ENCODE data around the gene ST3GAL3. TPM values are rescaled to one million over a fixed set of nuclear protein-coding genes. Genes with fewer than 3 reads are reported as not detected.
A peak's percentile ranks its signal among the peaks of the same experiment; 100 is the strongest.

The ST3GAL3 gene
- total and polyA plus RNA-seq, 2 donors (not counting 1 experiment from before 2014, with no cell fraction given): 13.7 to 16.3 TPM

GRCh38 chr1:43847290-43847689 lies 140.0 kb downstream of the ST3GAL3 start:
- no peak overlapping the region for H3K9ac ChIP-seq (ENCODE audit: insufficient read depth, low read length)
- no peak overlapping the region for H3K27ac ChIP-seq (ENCODE audit: insufficient read depth, low read length)
- no peaks in the 10 kb centered on the region for H3K79me2 ChIP-seq (ENCODE audit: control insufficient read depth, insufficient read depth, low read length)
- H2AFZ ChIP-seq (ENCODE audit: low read length): no peak overlapping the region
- no peaks in the 10 kb centered on the region for H4K20me1 ChIP-seq (ENCODE audit: control insufficient read depth, extremely low read depth, insufficient read depth, low read length)
- H3K4me3 ChIP-seq (replicated peaks in 1 of 4; ENCODE audit: control extremely low read depth in 1 of 4, insufficient read depth in 1 of 4, low read depth in 3 of 4, low read length in 4 of 4): no peak overlapping the region
- no peak for TF ChIP-seq EZH2 (IDR thresholded peaks at IDR 0.05; ENCODE audit: low read length, missing control alignments)
- TF ChIP-seq, protein P1, sequence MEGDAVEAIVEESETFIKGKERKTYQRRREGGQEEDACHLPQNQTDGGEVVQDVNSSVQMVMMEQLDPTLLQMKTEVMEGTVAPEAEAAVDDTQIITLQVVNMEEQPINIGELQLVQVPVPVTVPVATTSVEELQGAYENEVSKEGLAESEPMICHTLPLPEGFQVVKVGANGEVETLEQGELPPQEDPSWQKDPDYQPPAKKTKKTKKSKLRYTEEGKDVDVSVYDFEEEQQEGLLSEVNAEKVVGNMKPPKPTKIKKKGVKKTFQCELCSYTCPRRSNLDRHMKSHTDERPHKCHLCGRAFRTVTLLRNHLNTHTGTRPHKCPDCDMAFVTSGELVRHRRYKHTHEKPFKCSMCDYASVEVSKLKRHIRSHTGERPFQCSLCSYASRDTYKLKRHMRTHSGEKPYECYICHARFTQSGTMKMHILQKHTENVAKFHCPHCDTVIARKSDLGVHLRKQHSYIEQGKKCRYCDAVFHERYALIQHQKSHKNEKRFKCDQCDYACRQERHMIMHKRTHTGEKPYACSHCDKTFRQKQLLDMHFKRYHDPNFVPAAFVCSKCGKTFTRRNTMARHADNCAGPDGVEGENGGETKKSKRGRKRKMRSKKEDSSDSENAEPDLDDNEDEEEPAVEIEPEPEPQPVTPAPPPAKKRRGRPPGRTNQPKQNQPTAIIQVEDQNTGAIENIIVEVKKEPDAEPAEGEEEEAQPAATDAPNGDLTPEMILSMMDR (conservative IDR thresholded peaks at IDR 0.05 in 1 of 2, IDR thresholded peaks at IDR 0.05 in 1 of 2; ENCODE audit: low read depth in 1 of 2, low read length in 2 of 2): no peak
- no peaks in the 10 kb centered on the region for H3K27me3 ChIP-seq (ENCODE audit: control insufficient read depth, insufficient read depth, low read length)
- no peaks in the 10 kb centered on the region for H3K4me1 ChIP-seq (ENCODE audit: control insufficient read depth, extremely low read depth, insufficient read depth, low read length)
- H3K4me2 ChIP-seq (ENCODE audit: extremely low read depth, insufficient read depth, low read length): no peak overlapping the region
- no peaks in the 10 kb centered on the region for H3K9me3 ChIP-seq (ENCODE audit: control insufficient read depth, insufficient read depth, low read depth, low read length)
- DNase-seq (ENCODE audit: low read depth in 2 of 2): peak in 1 of 2 donors; percentile 15
- no peaks in the 10 kb centered on the region for H3K36me3 ChIP-seq (ENCODE audit: control insufficient read depth, insufficient read depth, low read length)

DNA sequence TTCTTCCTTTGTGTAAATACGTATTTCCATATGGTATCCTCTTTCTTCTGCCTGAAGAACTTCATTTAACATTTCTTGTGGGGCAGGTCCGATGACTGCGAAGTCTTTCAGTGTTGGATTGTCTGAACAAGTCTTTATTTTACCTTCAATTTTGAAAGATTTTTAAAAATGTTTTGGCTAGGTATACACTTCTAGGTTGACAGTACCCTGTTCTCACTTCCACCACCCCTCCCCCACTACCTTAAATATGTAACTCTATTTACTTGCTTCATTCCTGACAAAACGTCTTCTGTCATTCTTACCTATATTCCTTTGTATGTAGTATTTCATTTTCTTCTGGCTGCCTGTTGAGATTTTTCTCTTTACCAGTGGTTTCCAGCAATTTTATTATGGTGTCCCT lies 140.5 kb downstream of the ST3GAL3 start:
- Histone ChIP-seq H3K36me3 (ENCODE audit: control insufficient read depth, insufficient read depth, low read length) (no peaks in the 10 kb centered on the region), H3K4me1 (ENCODE audit: control insufficient read depth, extremely low read depth, insufficient read depth, low read length) (peaks cover under 1% of the 10 kb centered on the region), H4K20me1 (ENCODE audit: control insufficient read depth, extremely low read depth, insufficient read depth, low read length) (no peaks in the 10 kb centered on the region), H3K79me2 (ENCODE audit: control insufficient read depth, insufficient read depth, low read length) (no peaks in the 10 kb centered on the region), H2AFZ (ENCODE audit: low read length) (no peak overlapping the region), H3K9ac (ENCODE audit: insufficient read depth, low read length) (no peak overlapping the region), H3K27me3 (ENCODE audit: control insufficient read depth, insufficient read depth, low read length) (no peaks in the 10 kb centered on the region), H3K4me2 (ENCODE audit: extremely low read depth, insufficient read depth, low read length) (no peak overlapping the region), H3K9me3 (ENCODE audit: control insufficient read depth, insufficient read depth, low read depth, low read length) (no peaks in the 10 kb centered on the region), H3K27ac (ENCODE audit: insufficient read depth, low read length) (no peak overlapping the region), H3K4me3 (replicated peaks in 1 of 4; ENCODE audit: control extremely low read depth in 1 of 4, insufficient read depth in 1 of 4, low read depth in 3 of 4, low read length in 4 of 4) (no peak overlapping the region)
- TF ChIP-seq EZH2 (IDR thresholded peaks at IDR 0.05; ENCODE audit: low read length, missing control alignments): no peak
- TF ChIP-seq, protein P1 (conservative IDR thresholded peaks at IDR 0.05 in 1 of 2, IDR thresholded peaks at IDR 0.05 in 1 of 2; ENCODE audit: low read depth in 1 of 2, low read length in 2 of 2): no peak
- DNase-seq (ENCODE audit: low read depth in 2 of 2): no peak

DNA sequence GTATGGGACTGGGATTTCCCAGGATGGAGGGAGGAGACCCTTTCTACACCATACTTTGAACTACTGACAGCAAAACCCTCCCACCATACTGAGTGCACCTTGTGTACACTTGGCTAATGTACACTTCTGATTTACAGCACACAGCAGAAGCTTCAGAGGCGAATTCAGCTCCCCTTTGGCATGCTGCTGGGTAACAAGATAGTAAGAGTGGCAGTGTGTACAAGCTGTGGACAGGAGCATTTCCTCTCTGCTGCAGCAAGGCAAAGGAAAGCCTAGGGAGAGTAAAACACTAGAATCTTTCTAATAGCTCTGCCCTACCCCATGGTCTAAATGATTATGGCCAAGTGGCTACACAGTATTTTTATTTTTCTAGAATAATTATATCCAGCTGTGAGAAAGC lies 142.3 kb downstream of the ST3GAL3 start:
- Histone ChIP-seq H3K27ac (ENCODE audit: insufficient read depth, low read length) (no peak overlapping the region), H3K36me3 (ENCODE audit: control insufficient read depth, insufficient read depth, low read length) (no peaks in the 10 kb centered on the region), H3K9ac (ENCODE audit: insufficient read depth, low read length) (no peak overlapping the region), H3K27me3 (ENCODE audit: control insufficient read depth, insufficient read depth, low read length) (no peaks in the 10 kb centered on the region), H2AFZ (ENCODE audit: low read length) (no peak overlapping the region), H3K4me1 (ENCODE audit: control insufficient read depth, extremely low read depth, insufficient read depth, low read length) (peaks cover 4% of the 10 kb centered on the region), H4K20me1 (ENCODE audit: control insufficient read depth, extremely low read depth, insufficient read depth, low read length) (no peaks in the 10 kb centered on the region), H3K9me3 (ENCODE audit: control insufficient read depth, insufficient read depth, low read depth, low read length) (no peaks in the 10 kb centered on the region), H3K4me2 (ENCODE audit: extremely low read depth, insufficient read depth, low read length) (no peak overlapping the region), H3K79me2 (ENCODE audit: control insufficient read depth, insufficient read depth, low read length) (no peaks in the 10 kb centered on the region), H3K4me3 (replicated peaks in 1 of 4; ENCODE audit: control extremely low read depth in 1 of 4, insufficient read depth in 1 of 4, low read depth in 3 of 4, low read length in 4 of 4) (no peak overlapping the region)
- TF ChIP-seq EZH2 (IDR thresholded peaks at IDR 0.05; ENCODE audit: low read length, missing control alignments): no peak
- TF ChIP-seq, protein P1 (conservative IDR thresholded peaks at IDR 0.05 in 1 of 2, IDR thresholded peaks at IDR 0.05 in 1 of 2; ENCODE audit: low read depth in 1 of 2, low read length in 2 of 2): no peak
- DNase-seq (ENCODE audit: low read depth in 2 of 2): no peak
